ENCODE data around the gene CUL1.

CUL1 gene

GRCh38 chr7:148665221-148665620, 33.5 kb upstream of the CUL1 start:
- Histone ChIP-seq H3K4me1 (ENCODE audit: insufficient read depth, low read length) (peaks cover 8% of the 10 kb centered on the region), H3K9ac (ENCODE audit: low read depth, low read length) (no peak overlapping the region), H3K27ac (ENCODE audit: low read length) (no peak overlapping the region), H4K20me1 (ENCODE audit: insufficient read depth, low read length) (no peaks in the 10 kb centered on the region), H3K79me2 (ENCODE audit: insufficient read depth, low read length) (no peaks in the 10 kb centered on the region), H3K4me2 (ENCODE audit: insufficient read depth, low read length) (no peak overlapping the region), H3K36me3 (ENCODE audit: insufficient read depth, low read length) (no peaks in the 10 kb centered on the region), H3K9me3 (ENCODE audit: insufficient read depth, low read length, severe bottlenecking) (no peaks in the 10 kb centered on the region), H2AFZ (ENCODE audit: low read depth, low read length) (no peak overlapping the region), H3K27me3 (ENCODE audit: insufficient read depth, low read length, poor library complexity) (no peaks in the 10 kb centered on the region), H3K4me3 (ENCODE audit: low read depth in 1 of 2, low read length in 2 of 2) (no peak overlapping the region)
- TF ChIP-seq EZH2 (IDR thresholded peaks at IDR 0.05; ENCODE audit: borderline replicate concordance, low read depth, low read length, severe bottlenecking): no peak
- TF ChIP-seq CTCF (IDR thresholded peaks at IDR 0.05; ENCODE audit: borderline replicate concordance, extremely low read depth, low read length, poor library complexity, severe bottlenecking): no peak
- DNase-seq (no peak), ATAC-seq (ENCODE audit: insufficient read depth, low read depth) (no peak)

- peak overlapping the region; percentile 85 for H3K27ac ChIP-seq (ENCODE audit: low read length)
- peak overlapping the region; percentile 19; the same call in 1 of the 2 replicates for H2AFZ ChIP-seq (ENCODE audit: low read depth, low read length)
- H3K9ac ChIP-seq (ENCODE audit: low read depth, low read length): no peak overlapping the region; the same call in 1 of the 2 replicates
- no peak for DNase-seq
- no peaks in the 10 kb centered on the region for H3K36me3 ChIP-seq (ENCODE audit: insufficient read depth, low read length)
- no peak overlapping the region for H3K4me3 ChIP-seq (ENCODE audit: low read depth in 1 of 2, low read length in 2 of 2)
- H3K4me2 ChIP-seq (ENCODE audit: insufficient read depth, low read length): no peak overlapping the region
- no peak for ATAC-seq (ENCODE audit: insufficient read depth, low read depth)
- H3K79me2 ChIP-seq (ENCODE audit: insufficient read depth, low read length): no peaks in the 10 kb centered on the region
- H3K9me3 ChIP-seq (ENCODE audit: insufficient read depth, low read length, severe bottlenecking): peaks cover 11% of the 10 kb centered on the region
- no peaks in the 10 kb centered on the region for H4K20me1 ChIP-seq (ENCODE audit: insufficient read depth, low read length)
- H3K27me3 ChIP-seq (ENCODE audit: insufficient read depth, low read length, poor library complexity): no peaks in the 10 kb centered on the region
- peaks cover 33% of the 10 kb centered on the region for H3K4me1 ChIP-seq (ENCODE audit: insufficient read depth, low read length)
- no peak for TF ChIP-seq EZH2 (IDR thresholded peaks at IDR 0.05; ENCODE audit: borderline replicate concordance, low read depth, low read length, severe bottlenecking)
Observed at GRCh38 chr7:148669927-148670326, 28.8 kb upstream of the CUL1 start.

GRCh38 chr7:148670374-148670773, 28.3 kb upstream of the CUL1 start:
- H3K36me3 ChIP-seq (ENCODE audit: insufficient read depth, low read length): no peaks in the 10 kb centered on the region
- H3K4me3 ChIP-seq (ENCODE audit: low read depth in 1 of 2, low read length in 2 of 2): no peak overlapping the region
- no peak for ATAC-seq (ENCODE audit: insufficient read depth, low read depth)
- TF ChIP-seq CTCF (IDR thresholded peaks at IDR 0.05; ENCODE audit: borderline replicate concordance, extremely low read depth, low read length, poor library complexity, severe bottlenecking): no peak
- TF ChIP-seq EZH2 (IDR thresholded peaks at IDR 0.05; ENCODE audit: borderline replicate concordance, low read depth, low read length, severe bottlenecking): no peak
- H3K27ac ChIP-seq (ENCODE audit: low read length): peak overlapping the region; percentile 85
- H4K20me1 ChIP-seq (ENCODE audit: insufficient read depth, low read length): no peaks in the 10 kb centered on the region
- no peaks in the 10 kb centered on the region for H3K79me2 ChIP-seq (ENCODE audit: insufficient read depth, low read length)
- DNase-seq: no peak
- peak overlapping the region; percentile 38 for H3K9ac ChIP-seq (ENCODE audit: low read depth, low read length)
- H3K4me2 ChIP-seq (ENCODE audit: insufficient read depth, low read length): peak overlapping the region; percentile 33; the same call in 1 of the 2 replicates
- H2AFZ ChIP-seq (ENCODE audit: low read depth, low read length): peak overlapping the region; percentile 45
- peaks cover 11% of the 10 kb centered on the region for H3K9me3 ChIP-seq (ENCODE audit: insufficient read depth, low read length, severe bottlenecking)
- peaks cover 33% of the 10 kb centered on the region for H3K4me1 ChIP-seq (ENCODE audit: insufficient read depth, low read length)
- H3K27me3 ChIP-seq (ENCODE audit: insufficient read depth, low read length, poor library complexity): no peaks in the 10 kb centered on the region

GRCh38 chr7:148670807-148671206, 27.9 kb upstream of the CUL1 start:
- H3K4me1 ChIP-seq (ENCODE audit: insufficient read depth, low read length): peaks cover 33% of the 10 kb centered on the region
- H3K27me3 ChIP-seq (ENCODE audit: insufficient read depth, low read length, poor library complexity): no peaks in the 10 kb centered on the region
- H3K9ac ChIP-seq (ENCODE audit: low read depth, low read length): peak overlapping the region; percentile 38
- DNase-seq (no peak), ATAC-seq (ENCODE audit: insufficient read depth, low read depth) (no peak)
- H4K20me1 ChIP-seq (ENCODE audit: insufficient read depth, low read length): no peaks in the 10 kb centered on the region
- H3K4me3 ChIP-seq (ENCODE audit: low read depth in 1 of 2, low read length in 2 of 2): no peak overlapping the region
- H2AFZ ChIP-seq (ENCODE audit: low read depth, low read length): peak overlapping the region; percentile 45
- H3K27ac ChIP-seq (ENCODE audit: low read length): peak overlapping the region; percentile 85
- H3K9me3 ChIP-seq (ENCODE audit: insufficient read depth, low read length, severe bottlenecking): peaks cover 11% of the 10 kb centered on the region
- no peak for TF ChIP-seq EZH2 (IDR thresholded peaks at IDR 0.05; ENCODE audit: borderline replicate concordance, low read depth, low read length, severe bottlenecking)
- TF ChIP-seq CTCF (IDR thresholded peaks at IDR 0.05; ENCODE audit: borderline replicate concordance, extremely low read depth, low read length, poor library complexity, severe bottlenecking): no peak
- no peaks in the 10 kb centered on the region for H3K36me3 ChIP-seq (ENCODE audit: insufficient read depth, low read length)
- H3K4me2 ChIP-seq (ENCODE audit: insufficient read depth, low read length): peak overlapping the region; percentile 33; the same call in 1 of the 2 replicates
- no peaks in the 10 kb centered on the region for H3K79me2 ChIP-seq (ENCODE audit: insufficient read depth, low read length)

All from DND-41 (cell line).